IMR-90 (cell line): ENCODE results near the gene PCIF1. TPM values are rescaled to one million over a fixed set of nuclear protein-coding genes. Genes with fewer than 3 reads are reported as not detected.

Experiments used
- ATAC-seq: fragments of 200-7000 bp; cut with Tn5 transposase; 2 replicates; pipeline ENCODE4 v1.9.1; 2020; ENCODE audit warnings: low read depth, mild to moderate bottlenecking, moderate library complexity
- BruUV-seq: library from RNA; stranded (reverse); fragments of 400-500 nt; replicated peaks from 2 replicates; lab custom pipeline; 2021; lab: Mats Ljungman, UMichigan
- CTCF ChIA-PET: fragments of 300-600 bp; formaldehyde crosslinking; extraction: SDS; loops from one replicate; lab custom pipeline; 2021; ENCODE audit warnings: antibody characterized with exemption; lab: Yijun Ruan, JAX
- POLR2A ChIA-PET: fragments of 300-600 bp; sonication (Branson Sonifier 250); formaldehyde crosslinking; loops from one replicate; lab custom pipeline; 2022; ENCODE audit warnings: antibody characterized with exemption; ENCODE audit not compliant: unreplicated experiment; lab: Charles Lee
- DNase-seq: peaks from one replicate; pipeline ENCODE4 v3.0.0; 2013
- H2AFZ ChIP-seq: replicated peaks from 2 replicates; pipeline ENCODE3; 2013; ENCODE audit warnings: low read length, mild to moderate bottlenecking; ENCODE audit not compliant: poor library complexity
- H2AK5ac ChIP-seq: 2 replicates; pipeline ENCODE4 v1.6.1; 2013; ENCODE audit warnings: low read depth, low read length, inconsistent platforms
- H2AK9ac ChIP-seq: replicated peaks from 2 replicates; pipeline ENCODE3; 2013; ENCODE audit warnings: mild to moderate bottlenecking, low read depth, low read length, moderate library complexity; ENCODE audit not compliant: poor library complexity
- H2BK120ac ChIP-seq: 2 replicates; pipeline ENCODE4 v1.6.1; 2013; ENCODE audit warnings: low read depth, low read length, inconsistent platforms
- H2BK15ac ChIP-seq: 3 replicates; pipeline ENCODE4 v1.6.1; 2013; ENCODE audit warnings: low read depth, low read length, inconsistent platforms
- H2BK20ac ChIP-seq: 2 replicates; pipeline ENCODE4 v1.6.1; 2013; ENCODE audit warnings: low read depth, mild to moderate bottlenecking, inconsistent platforms, low read length, moderate library complexity
- H2BK5ac ChIP-seq: 2 replicates; pipeline ENCODE4 v1.6.1; 2013; ENCODE audit warnings: mild to moderate bottlenecking, low read depth, low read length, inconsistent platforms; ENCODE audit not compliant: poor library complexity, severe bottlenecking
- H3K14ac ChIP-seq: replicated peaks from 2 replicates; pipeline ENCODE4 v1.6.1; 2013; ENCODE audit warnings: low read depth, low read length, inconsistent platforms
- H3K18ac ChIP-seq: 2 replicates; pipeline ENCODE4 v1.6.1; 2013; ENCODE audit warnings: low read depth, low read length, control low read depth
- H3K23ac ChIP-seq: 2 replicates; pipeline ENCODE4 v1.6.1; 2013; ENCODE audit warnings: low read depth, low read length, inconsistent platforms
- H3K27ac ChIP-seq: 2 replicates; pipeline ENCODE4 v1.5.1; 2013; ENCODE audit warnings: mild to moderate bottlenecking, control low read depth, low read length; ENCODE audit not compliant: insufficient read depth
- H3K27me3 ChIP-seq: 2 replicates; pipeline ENCODE4 v1.6.1; 2013; ENCODE audit warnings: low read length; ENCODE audit not compliant: control insufficient read depth, insufficient read depth
- H3K36me3 ChIP-seq: 2 replicates; pipeline ENCODE4 v1.6.1; 2013; ENCODE audit warnings: low read length, mixed read lengths; ENCODE audit not compliant: control insufficient read depth, insufficient read depth
- H3K4ac ChIP-seq: 2 replicates; pipeline ENCODE4 v1.6.1; 2013; ENCODE audit warnings: low read depth, low read length, inconsistent platforms
- H3K4me1 ChIP-seq: 2 replicates; pipeline ENCODE4 v1.6.1; 2013; ENCODE audit warnings: low read length, mixed read lengths; ENCODE audit not compliant: control insufficient read depth, insufficient read depth
- H3K4me2 ChIP-seq: 2 replicates; pipeline ENCODE4 v1.6.1; 2013; ENCODE audit warnings: low read depth, mild to moderate bottlenecking, control low read depth, low read length, moderate library complexity
- H3K4me3 ChIP-seq: 2 replicates; pipeline ENCODE4 v1.5.1; 2013; ENCODE audit warnings: low read depth, mild to moderate bottlenecking, control low read depth, low read length, moderate library complexity; ENCODE audit not compliant: insufficient read depth
- H3K56ac ChIP-seq: 2 replicates; pipeline ENCODE4 v1.6.1; 2013; ENCODE audit warnings: low read length, inconsistent platforms; ENCODE audit not compliant: insufficient read depth; ENCODE audit errors: extremely low read depth
- H3K79me1 ChIP-seq, 2 experiments: 2 replicates each; pipeline ENCODE4 v1.6.1; 2013; ENCODE audit warnings: low read length in 2 of 2, inconsistent platforms in 1 of 2, low read depth in 1 of 2
- H3K9ac ChIP-seq: 2 replicates; pipeline ENCODE4 v1.6.1; 2013; ENCODE audit warnings: low read depth, low read length, control low read depth
- H3K9me1 ChIP-seq: 2 replicates; pipeline ENCODE4 v1.6.1; 2013; ENCODE audit warnings: low read length, inconsistent platforms; ENCODE audit not compliant: insufficient read depth
- H3K9me3 ChIP-seq: 2 replicates; pipeline ENCODE4 v1.6.1; 2013; ENCODE audit warnings: low read length; ENCODE audit not compliant: control insufficient read depth, insufficient read depth
- H4K20me1 ChIP-seq: 2 replicates; pipeline ENCODE4 v1.6.1; 2013; ENCODE audit warnings: low read length, inconsistent platforms; ENCODE audit not compliant: insufficient read depth
- H4K5ac ChIP-seq: 2 replicates; pipeline ENCODE4 v1.6.1; 2013; ENCODE audit warnings: mild to moderate bottlenecking, low read depth, low read length, control low read depth
- H4K8ac ChIP-seq, 2 experiments: 2 replicates each; pipeline ENCODE4 v1.6.1; 2013; ENCODE audit warnings: low read depth in 2 of 2, low read length in 2 of 2, control low read depth in 1 of 2, inconsistent platforms in 1 of 2
- H4K91ac ChIP-seq: 2 replicates; pipeline ENCODE4 v1.6.1; 2013; ENCODE audit warnings: low read depth, low read length, inconsistent platforms; ENCODE audit not compliant: insufficient read depth
- BHLHE40 ChIP-seq: fragments of 150-350 bp; IDR thresholded peaks from 2 replicates; pipeline ENCODE4 v1.6.1; 2016; ENCODE audit warnings: mild to moderate bottlenecking, low read depth, low read length
- CEBPB ChIP-seq: IDR thresholded peaks from 2 replicates; pipeline ENCODE4 v1.6.1; 2012; ENCODE audit warnings: low read depth, low read length, improper control_type of control experiment
- CHD1 ChIP-seq: IDR thresholded peaks from 2 replicates; pipeline ENCODE4 v1.6.1; 2012; ENCODE audit warnings: low read depth, low read length, improper control_type of control experiment
- CTCF ChIP-seq: conservative IDR thresholded peaks from 2 replicates; pipeline ENCODE4 v1.5.1; 2012; ENCODE audit warnings: mild to moderate bottlenecking, low read depth, low read length, improper control_type of control experiment
- FOS ChIP-seq: fragments of 150-350 bp; IDR thresholded peaks from 2 replicates; pipeline ENCODE4 v1.6.1; 2016; ENCODE audit warnings: low read depth, low read length
- MAFK ChIP-seq: IDR thresholded peaks from 2 replicates; pipeline ENCODE4 v1.6.1; 2012; ENCODE audit warnings: low read depth, low read length, improper control_type of control experiment
- MAZ ChIP-seq: IDR thresholded peaks from 2 replicates; pipeline ENCODE4 v1.6.1; 2012; ENCODE audit warnings: low read depth, mild to moderate bottlenecking, low read length, improper control_type of control experiment, moderate library complexity, borderline replicate concordance
- POLR2A ChIP-seq: IDR thresholded peaks from 2 replicates; pipeline ENCODE4 v1.6.1; 2012; ENCODE audit warnings: mild to moderate bottlenecking, low read depth, low read length
- RAD21 ChIP-seq: IDR thresholded peaks from 2 replicates; pipeline ENCODE4 v1.6.1; 2012; ENCODE audit warnings: low read length, improper control_type of control experiment
- RCOR1 ChIP-seq: IDR thresholded peaks from 2 replicates; pipeline ENCODE4 v1.6.1; 2012; ENCODE audit warnings: mild to moderate bottlenecking, low read length, improper control_type of control experiment; ENCODE audit not compliant: insufficient replicate concordance
- RFX5 ChIP-seq: IDR thresholded peaks from 2 replicates; pipeline ENCODE4 v1.8.0; 2012; ENCODE audit warnings: low read depth, mild to moderate bottlenecking, low read length, moderate library complexity
- SMC3 ChIP-seq: fragments of 150-350 bp; IDR thresholded peaks from 2 replicates; pipeline ENCODE4 v1.6.1; 2016; ENCODE audit warnings: low read depth, mild to moderate bottlenecking, antibody characterized with exemption, low read length, moderate library complexity
- WGBS, 2 experiments: methylation state at CpG; one replicate each; pipeline versions ENCODE4 v1.1.5 to v1.1.7; 2013; ENCODE audit warnings: missing lambda C conversion rate in 2 of 2; ENCODE audit not compliant: insufficient read length in 1 of 2; ENCODE audit errors: extremely low coverage in 2 of 2; 5-methylcytosine and 5-hydroxymethylcytosine counted together
- dilution Hi-C: fragments of 300-500 bp; cut with HindIII; formaldehyde crosslinking; loops from one replicate; pipeline ENCODE4 v1.14.3; 2018; ENCODE audit warnings: low sequenced_read_pairs; ENCODE audit not compliant: unreplicated experiment
- in situ Hi-C: fragments of 300-500 bp; cut with MboI; formaldehyde crosslinking; loops from 3 replicates; pipeline ENCODE4 v1.14.3; 2019; ENCODE audit warnings: low sequenced_read_pairs, inconsistent platforms, mixed read lengths
- intact Hi-C: fragments of 100-400 bp; cut with micrococcal nuclease; formaldehyde crosslinking; loops from 2 replicates; pipeline ENCODE4 v1.10.0; 2022
- polyA plus RNA-seq, 3 experiments: library from polyadenylated mRNA; depleted of rRNA; stranded (reverse); fragments of >200 nt; gene quantifications; 2 replicates each; pipeline ENCODE4 v1.2.3, GENCODE V29; 2012; ENCODE audit warnings: low replicate concordance in 1 of 3
- total RNA-seq: library from RNA; depleted of rRNA; stranded (reverse); fragments of >200 nt; gene quantifications from 2 replicates; pipeline ENCODE4 v1.2.3, GENCODE V29; 2012
- TF ChIP-seq, protein P1 (sequence below): fragments of 150-350 bp; IDR thresholded peaks from 2 replicates; pipeline ENCODE4 v1.6.1; 2017; ENCODE audit warnings: mild to moderate bottlenecking, antibody characterized with exemption, low read length, low read depth

Gene PCIF1
- total and polyA plus RNA-seq, 2 of the 4 experiments (the other 2 are of a cell fraction): 5.4 to 18.3 TPM

GRCh38 chr20:45926731-45927070, 7.8 kb upstream of the PCIF1 start:
- Histone ChIP-seq H3K27ac (no peak overlapping the region), H3K56ac (no peak overlapping the region), H3K4ac (no peak overlapping the region), H4K91ac (no peak overlapping the region), H3K27me3 (no peaks in the 10 kb centered on the region), H3K4me3 (no peak overlapping the region), H3K36me3 (no peaks in the 10 kb centered on the region), H3K9me1 (no peaks in the 10 kb centered on the region; the same call in 1 of the 2 replicates), H2BK15ac (no peak overlapping the region), H3K18ac (no peak overlapping the region), H3K9me3 (no peaks in the 10 kb centered on the region), H2AK5ac (no peak overlapping the region), H3K23ac (no peak overlapping the region), H4K20me1 (peaks cover 4% of the 10 kb centered on the region), H3K14ac (no peak overlapping the region), H3K4me2 (no peak overlapping the region), H2AFZ (no peak overlapping the region), H2AK9ac (no peak overlapping the region), H4K5ac (no peak overlapping the region), H3K4me1 (peaks cover 8% of the 10 kb centered on the region; the same call in 1 of the 2 replicates), H2BK5ac (no peak overlapping the region), H2BK120ac (no peak overlapping the region), H4K8ac (no peak overlapping the region), H2BK20ac (no peak overlapping the region), H3K79me1 (peaks cover 6 to 16% of the 10 kb centered on the region in 2 experiments), H3K9ac (no peak overlapping the region)
- intact Hi-C loops: no loop called here
- no CpG with 5 or more reads among the region's 2 CpGs for WGBS, 2 experiments
- BruUV-seq: no TSS peak
- POLR2A ChIA-PET: interaction anchor here (0.6 kb wide), 1 partner anchor 16 kb away, joined by 4 read pairs; no protein-coding TSS in a partner anchor
- DNase-seq: no peak
- CTCF ChIA-PET: interaction anchor here (1.0 kb wide), 1 partner anchor 11 kb away, joined by 4 read pairs; no protein-coding TSS in a partner anchor
- TF ChIP-seq RAD21: no peak
- TF ChIP-seq CEBPB: no peak
- TF ChIP-seq POLR2A: no peak
- TF ChIP-seq CTCF: no peak
- TF ChIP-seq SMC3: no peak
- no peak for TF ChIP-seq CHD1
- TF ChIP-seq, protein P1, sequence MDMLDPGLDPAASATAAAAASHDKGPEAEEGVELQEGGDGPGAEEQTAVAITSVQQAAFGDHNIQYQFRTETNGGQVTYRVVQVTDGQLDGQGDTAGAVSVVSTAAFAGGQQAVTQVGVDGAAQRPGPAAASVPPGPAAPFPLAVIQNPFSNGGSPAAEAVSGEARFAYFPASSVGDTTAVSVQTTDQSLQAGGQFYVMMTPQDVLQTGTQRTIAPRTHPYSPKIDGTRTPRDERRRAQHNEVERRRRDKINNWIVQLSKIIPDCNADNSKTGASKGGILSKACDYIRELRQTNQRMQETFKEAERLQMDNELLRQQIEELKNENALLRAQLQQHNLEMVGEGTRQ: no peak
- no peak for TF ChIP-seq MAFK
- TF ChIP-seq MAZ: no peak
- TF ChIP-seq FOS: no peak
- TF ChIP-seq RCOR1: no peak
- no peak for TF ChIP-seq BHLHE40
- TF ChIP-seq RFX5: no peak
- in situ Hi-C loops: no loop called here
- no peak for ATAC-seq
- dilution Hi-C loops: no loop called here
